ENCODE results near the gene CPA2. TPM values are rescaled to one million over a fixed set of nuclear protein-coding genes. Genes with fewer than 3 reads are reported as not detected.
"Not testable (repeated sequence)": the region's sequence is repeated elsewhere in the genome, so short reads cannot be mapped to it uniquely, and the experiment has no call there.

Gene CPA2
- total RNA-seq, 1 donor from 2014 or later = not detected

DNA sequence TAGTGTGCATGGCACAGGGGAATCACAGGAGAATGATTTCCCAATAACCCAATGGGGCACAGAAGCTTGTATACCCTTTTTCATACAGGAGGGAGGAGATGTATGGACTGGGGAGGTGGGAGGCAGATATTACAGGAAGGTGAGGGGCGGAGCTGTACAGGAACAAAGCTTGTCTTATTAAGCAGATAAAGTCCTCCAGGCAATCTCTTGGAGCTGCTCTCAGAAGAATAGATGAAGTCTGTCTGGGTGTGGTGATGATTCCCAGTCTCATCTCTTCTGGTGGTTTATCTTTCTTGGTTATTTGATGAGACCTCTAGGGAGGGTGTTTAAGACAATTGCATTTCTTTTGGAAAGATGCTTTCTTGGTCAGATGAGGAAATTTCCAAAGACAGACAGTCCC, 52.9 kb downstream of the CPA2 start:
- no peak for DNase-seq

DNA sequence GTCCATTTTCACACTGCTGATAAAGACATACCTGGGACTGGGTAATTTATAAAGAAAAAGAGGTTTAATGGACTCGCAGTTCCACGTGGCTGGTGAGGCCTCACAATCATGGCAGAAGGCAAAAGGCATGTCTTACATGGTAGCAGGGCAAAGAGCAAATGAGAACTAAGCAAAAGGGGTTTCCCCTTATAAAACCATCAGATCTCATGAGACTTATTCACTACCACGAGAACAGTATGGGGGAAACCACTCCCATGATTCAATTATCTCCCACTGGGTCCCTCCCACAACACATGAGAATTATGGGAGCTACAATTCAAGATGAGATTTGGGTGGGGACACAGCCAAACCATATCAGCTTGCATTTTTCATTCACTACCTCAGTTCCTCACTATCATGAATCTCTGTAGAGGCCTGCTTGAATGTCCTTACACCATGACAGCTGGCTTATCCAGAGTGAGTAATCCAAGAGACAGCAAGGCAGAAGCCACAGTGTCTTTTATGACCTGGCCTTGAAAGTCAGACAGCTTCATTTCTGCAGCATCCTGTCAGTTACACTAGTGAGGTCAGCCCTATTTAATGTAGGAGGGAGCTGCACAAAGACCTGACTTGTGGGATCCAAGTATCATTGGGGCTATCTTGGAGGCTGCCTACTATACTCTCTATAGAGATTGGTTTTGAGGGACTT, 55.0 kb downstream of the CPA2 start:
- not testable (repeated sequence) for DNase-seq

DNA sequence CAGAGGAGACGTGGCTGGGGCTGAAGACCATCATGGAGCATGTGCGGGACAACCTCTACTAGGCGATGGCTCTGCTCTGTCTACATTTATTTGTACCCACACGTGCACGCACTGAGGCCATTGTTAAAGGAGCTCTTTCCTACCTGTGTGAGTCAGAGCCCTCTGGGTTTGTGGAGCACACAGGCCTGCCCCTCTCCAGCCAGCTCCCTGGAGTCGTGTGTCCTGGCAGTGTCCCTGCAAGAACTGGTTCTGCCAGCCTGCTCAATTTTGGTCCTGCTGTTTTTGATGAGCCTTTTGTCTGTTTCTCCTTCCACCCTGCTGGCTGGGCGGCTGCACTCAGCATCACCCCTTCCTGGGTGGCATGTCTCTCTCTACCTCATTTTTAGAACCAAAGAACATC, 56.0 kb downstream of the CPA2 start:
- DNase-seq = no peak

DNA sequence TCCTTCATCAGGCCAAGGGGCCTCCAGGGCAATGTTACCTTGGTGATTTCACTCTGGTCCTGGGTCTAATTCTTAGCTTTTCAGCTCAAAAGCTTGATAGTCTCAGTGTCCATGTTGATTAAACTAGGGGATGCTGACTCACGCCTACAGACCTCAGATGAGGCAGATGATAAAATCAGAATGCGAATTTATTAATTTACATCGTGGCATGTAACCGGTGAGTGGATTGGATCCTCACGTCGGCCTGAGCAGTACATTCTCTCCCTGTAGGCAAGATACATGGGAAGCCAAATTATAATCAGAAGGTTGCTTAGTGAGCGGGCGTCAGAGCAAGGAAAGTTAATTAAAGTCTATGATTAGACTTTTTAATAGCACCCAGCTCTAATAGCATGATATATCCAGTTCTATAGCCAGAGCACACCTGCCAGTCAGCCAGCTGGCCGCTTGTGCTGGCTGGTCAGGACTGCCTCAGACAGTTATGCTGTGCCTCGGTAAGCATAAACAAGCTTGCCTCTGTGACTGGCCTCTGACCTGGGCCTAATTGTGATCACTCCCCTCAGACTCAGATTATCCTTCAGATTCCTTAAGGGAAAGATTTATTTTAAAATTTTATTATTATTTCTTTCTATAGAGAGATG, 57.8 kb downstream of the CPA2 start:
- DNase-seq = no peak

DNA sequence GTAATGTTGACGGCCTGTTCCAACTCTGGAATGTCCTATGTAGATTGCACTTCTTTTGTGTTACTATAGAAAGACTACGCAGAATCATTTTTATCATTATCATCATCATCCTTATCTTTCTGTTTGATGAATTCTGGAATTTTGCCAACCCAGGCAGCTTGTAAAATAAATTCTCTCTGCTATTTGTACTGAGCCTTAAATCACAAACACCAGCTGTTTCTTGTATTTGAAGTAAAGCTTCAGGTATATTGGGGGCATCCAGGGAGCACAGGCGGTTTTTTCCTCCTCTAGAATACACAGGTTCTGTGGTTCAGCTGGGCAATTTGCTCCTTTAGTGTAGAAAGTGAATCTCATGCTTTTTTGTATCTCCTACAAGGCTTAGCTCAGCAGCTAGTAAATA, 63.0 kb downstream of the CPA2 start:
- DNase-seq = no peak

DNA sequence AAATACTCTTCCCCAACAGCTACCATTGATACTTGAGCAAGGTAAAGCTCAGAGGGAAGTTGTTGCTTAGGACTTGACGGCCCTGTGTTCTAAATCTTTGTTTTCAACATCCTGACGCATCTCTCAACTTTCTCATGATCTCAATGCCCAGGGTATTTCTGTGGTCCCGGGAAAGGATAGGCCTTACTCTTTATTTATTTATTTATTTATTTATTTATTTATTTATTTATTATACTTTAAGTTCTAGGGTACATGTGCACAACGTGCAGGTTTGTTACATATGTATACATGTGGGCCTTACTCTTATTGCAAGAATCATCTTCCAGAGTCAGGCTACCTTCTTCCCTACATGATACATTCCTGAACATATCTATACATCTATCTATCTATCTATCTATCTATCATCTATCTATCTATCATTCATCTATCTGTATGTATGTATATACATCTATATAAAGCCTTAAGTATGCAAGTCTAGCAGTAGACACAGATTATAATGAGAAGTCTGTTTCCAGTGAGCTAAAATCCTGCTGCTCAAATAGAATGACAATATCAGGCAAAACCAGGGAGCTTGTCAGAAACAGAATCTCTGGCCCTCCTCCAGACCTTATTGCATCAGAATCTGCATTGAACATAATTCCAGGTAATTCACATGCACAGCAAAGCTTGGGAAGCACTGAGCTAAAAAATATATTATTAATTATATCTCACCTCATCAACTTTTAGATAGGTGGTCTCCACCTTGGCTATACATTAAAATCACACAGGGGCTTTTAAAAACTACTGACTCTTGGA, 65.8 kb downstream of the CPA2 start:
- DNase-seq = no peak

DNA sequence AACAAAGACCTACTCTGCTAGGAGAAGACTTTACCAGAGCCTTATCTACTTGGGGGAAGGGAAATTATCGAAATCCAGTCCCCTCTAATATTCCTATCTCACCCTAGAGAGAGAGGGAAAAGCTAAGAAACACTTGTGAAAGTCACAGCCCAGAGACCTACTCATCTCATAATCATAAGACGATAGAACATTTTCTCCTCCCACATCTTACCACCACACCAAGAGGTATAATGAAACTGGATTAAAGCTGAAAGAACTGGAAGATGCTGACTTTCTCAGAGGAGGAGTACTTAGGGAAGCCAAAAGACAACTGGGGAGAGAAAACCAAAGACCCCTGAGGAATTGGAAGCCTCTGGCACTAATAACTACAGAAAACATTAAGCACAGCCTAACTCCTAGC, 67.2 kb downstream of the CPA2 start:
- DNase-seq = no peak

DNA sequence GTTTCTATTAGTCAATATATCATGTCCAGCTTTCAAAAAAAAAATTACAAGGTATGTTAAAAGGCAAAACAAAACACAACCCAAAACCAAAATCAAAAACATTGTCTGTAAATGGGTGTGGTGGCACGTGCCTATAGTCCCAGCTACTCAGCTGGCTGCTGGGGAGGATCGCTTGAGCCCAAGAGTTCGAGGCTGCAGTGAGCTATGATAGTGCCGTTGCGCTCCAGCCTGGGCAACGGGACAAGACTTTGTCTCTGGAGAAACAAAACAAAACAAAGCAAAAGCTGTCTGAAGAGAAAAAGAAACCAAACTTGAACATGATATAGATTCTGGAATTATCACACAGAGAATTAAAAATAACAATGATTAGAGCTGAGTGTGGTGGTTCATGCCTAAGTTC, 67.6 kb downstream of the CPA2 start:
- DNase-seq = peak; percentile 69

DNA sequence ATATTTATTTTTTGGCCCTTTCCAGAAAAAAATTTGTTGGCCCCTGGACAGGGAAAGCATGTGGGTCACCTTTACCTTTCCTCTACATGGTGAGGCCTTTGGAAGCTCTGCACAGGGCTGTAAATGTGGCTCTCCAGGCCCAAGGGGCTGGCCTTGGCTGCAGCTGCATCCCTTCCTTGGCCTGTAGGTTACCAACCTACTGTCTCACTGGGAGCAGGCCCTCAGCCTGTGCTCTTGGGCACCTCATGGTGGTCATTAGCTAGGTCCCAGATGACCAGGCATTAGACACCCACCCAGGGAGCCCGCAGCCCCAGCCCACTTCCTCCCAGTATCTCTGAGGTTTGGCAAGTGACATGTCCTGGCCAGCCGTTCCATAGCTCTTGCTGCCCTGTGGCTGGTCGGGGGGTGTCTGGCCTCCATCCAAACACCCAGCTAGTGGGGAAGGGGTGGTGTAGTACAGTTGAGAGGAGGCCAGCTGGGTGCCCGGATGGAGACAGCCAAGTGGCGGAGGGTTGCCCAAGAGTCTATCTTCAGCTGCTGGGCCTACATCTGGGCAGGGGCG, 70.8 kb downstream of the CPA2 start:
- DNase-seq = no peak

DNA sequence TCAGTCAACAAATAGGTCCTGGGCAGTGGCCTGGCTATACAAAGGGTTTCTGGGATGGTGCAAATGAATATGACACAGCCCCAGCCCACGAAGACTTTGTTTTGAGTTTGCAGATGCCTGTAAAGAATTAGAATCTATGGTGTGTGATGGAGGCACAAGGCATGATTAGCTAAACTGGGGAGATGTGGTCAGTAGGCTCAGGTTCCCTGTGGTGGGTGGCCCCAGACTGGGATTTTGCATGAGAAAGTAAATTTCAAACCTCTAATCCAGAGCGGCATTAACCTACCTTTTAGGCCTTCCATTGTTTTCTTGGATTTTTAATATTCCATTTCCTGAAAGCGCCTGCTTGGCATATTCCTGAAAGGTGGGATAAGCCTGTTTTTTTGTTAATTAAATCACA, 71.6 kb downstream of the CPA2 start:
- no peak for DNase-seq

Other genes starting within 250 kb of the CPA2 start
- 21.1 TPM for gene ZC3HC1, start 215.5 kb upstream of the CPA2 start, total RNA-seq
- 77.9 TPM for gene KLHDC10, start 196.3 kb upstream of the CPA2 start, total RNA-seq
- gene TMEM209, start 61.5 kb upstream of the CPA2 start, total RNA-seq = 10.3 TPM
- not detected for gene SSMEM1, start 59.0 kb upstream of the CPA2 start, total RNA-seq
- gene CPA4, start 26.3 kb downstream of the CPA2 start, total RNA-seq = 2.4 TPM
- 0.31 TPM for gene CPA5, start 78.0 kb downstream of the CPA2 start, total RNA-seq
- gene CPA1, start 113.6 kb downstream of the CPA2 start, total RNA-seq = 2.9 TPM
- gene CEP41, start 174.2 kb downstream of the CPA2 start, total RNA-seq = 28.3 TPM
- 951 TPM for gene MEST, start 225.2 kb downstream of the CPA2 start, total RNA-seq